H1 (cell line): ENCODE measurements around the gene CENPB. TPM values are rescaled to one million over a fixed set of nuclear protein-coding genes. Genes with fewer than 3 reads are reported as not detected.
A peak's percentile ranks its signal among the peaks of the same experiment; 100 is the strongest.

ENCODE experiments used
- BACH1 ChIP-seq: IDR thresholded peaks from 2 replicates; pipeline ENCODE4 v1.6.1; 2012; ENCODE audit warnings: low read length, improper control_type of control experiment
- KDM1A ChIP-seq: fragments of 200-600, 300-600 bp; sonication (generic); IDR thresholded peaks from 2 replicates; pipeline ENCODE4 v1.7.1; 2016; ENCODE audit warnings: mild to moderate bottlenecking, low read length, borderline replicate concordance
- KDM4A ChIP-seq: IDR thresholded peaks from one replicate; pipeline ENCODE4 v1.7.1; 2012; ENCODE audit warnings: low read depth, mild to moderate bottlenecking, moderate library complexity, low read length, inconsistent platforms; ENCODE audit not compliant: severe bottlenecking
- SP1 ChIP-seq: IDR thresholded peaks from 2 replicates; pipeline ENCODE4 v1.6.1; 2011; ENCODE audit warnings: low read depth, low read length
- TAF1 ChIP-seq: IDR thresholded peaks from 2 replicates; pipeline ENCODE4 v1.6.1; 2011; ENCODE audit warnings: mild to moderate bottlenecking, low read depth, low read length
- YY1 ChIP-seq: IDR thresholded peaks from 2 replicates; pipeline ENCODE4 v1.6.1; 2011; ENCODE audit warnings: low read depth, mild to moderate bottlenecking, low read length
- polyA plus RNA-seq, 7 experiments: library from polyadenylated mRNA; depleted of rRNA in 3 of 7; stranded (reverse) in 5 of 7; unstranded in 2 of 7; fragments of >200 nt in 5 of 7; fragments of 200-250 nt in 2 of 7; gene quantifications; 1 replicate in 5 of 7; 2 replicates in 1 of 7; 4 replicates in 1 of 7; pipeline versions ENCODE4 v1.2.1 to v1.2.3, GENCODE V29; 2011 to 2013; ENCODE audit warnings: missing spikeins in 2 of 7, mixed read lengths in 2 of 7
- total RNA-seq: library from RNA; stranded (reverse); fragmentation: NEBNext Ultra II Directional; extraction: Animal tissue kit (Norgen Biotek cat#: 25700); gene quantifications from 2 replicates; pipeline ENCODE4 v1.2.1, GENCODE V29; 2021
- TF ChIP-seq, protein P1 (sequence below): IDR thresholded peaks from 2 replicates; pipeline ENCODE4 v1.6.1; 2012; ENCODE audit warnings: inconsistent platforms
- TF ChIP-seq, protein P2 (sequence below): IDR thresholded peaks from 2 replicates; pipeline ENCODE4 v1.6.1; 2012; ENCODE audit warnings: inconsistent platforms

The CENPB gene
- total and polyA plus RNA-seq, 2 of the 8 experiments (the other 6 are each of a cell fraction or from before 2014, with no cell fraction given), result 17.7 to 51.6 TPM

DNA sequence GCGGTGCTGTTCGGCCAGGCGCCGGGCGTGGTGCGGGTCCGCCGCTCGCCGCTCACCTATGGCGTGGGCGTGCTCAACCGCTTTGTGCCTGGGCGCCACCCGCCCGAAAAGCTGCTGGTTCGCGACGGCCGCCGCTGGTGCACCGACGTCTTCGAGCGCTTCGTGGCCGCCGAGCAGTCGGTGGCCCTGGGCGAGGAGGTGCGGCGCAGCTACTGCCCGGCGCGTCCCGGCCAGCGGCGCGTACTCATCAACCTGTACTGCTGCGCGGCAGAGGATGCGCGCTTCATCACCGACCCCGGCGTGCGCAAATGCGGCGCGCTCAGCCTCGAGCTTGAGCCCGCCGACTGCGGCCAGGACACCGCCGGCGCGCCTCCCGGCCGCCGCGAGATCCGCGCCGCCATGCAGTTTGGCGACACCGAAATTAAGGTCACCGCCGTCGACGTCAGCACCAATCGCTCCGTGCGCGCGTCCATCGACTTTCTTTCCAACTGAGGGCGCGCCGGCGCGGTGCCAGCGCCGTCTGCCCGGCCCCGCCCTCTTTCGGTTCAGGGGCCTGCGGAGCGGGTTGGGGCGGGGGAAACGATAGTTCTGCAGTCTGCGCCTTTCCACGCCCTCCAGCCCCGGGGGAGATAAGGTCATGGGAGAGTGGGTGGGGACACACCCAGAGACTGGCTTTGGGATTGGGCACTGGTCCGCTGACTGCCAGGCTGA lies 34.7 kb downstream of the CENPB start (continued):
- 0 out of 2 replicates have a peak, but pooled peaks have one; percentile 3 for TF ChIP-seq TAF1
- no peak for TF ChIP-seq KDM1A
- TF ChIP-seq BACH1, result no peak
- TF ChIP-seq, protein P1, sequence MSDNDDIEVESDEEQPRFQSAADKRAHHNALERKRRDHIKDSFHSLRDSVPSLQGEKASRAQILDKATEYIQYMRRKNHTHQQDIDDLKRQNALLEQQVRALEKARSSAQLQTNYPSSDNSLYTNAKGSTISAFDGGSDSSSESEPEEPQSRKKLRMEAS, result peak; percentile 34; the same call in 1 of the 2 replicates
- TF ChIP-seq, protein P2, sequence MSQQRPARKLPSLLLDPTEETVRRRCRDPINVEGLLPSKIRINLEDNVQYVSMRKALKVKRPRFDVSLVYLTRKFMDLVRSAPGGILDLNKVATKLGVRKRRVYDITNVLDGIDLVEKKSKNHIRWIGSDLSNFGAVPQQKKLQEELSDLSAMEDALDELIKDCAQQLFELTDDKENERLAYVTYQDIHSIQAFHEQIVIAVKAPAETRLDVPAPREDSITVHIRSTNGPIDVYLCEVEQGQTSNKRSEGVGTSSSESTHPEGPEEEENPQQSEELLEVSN, result peak; percentile 60
- TF ChIP-seq YY1, result no peak
- no peak for TF ChIP-seq SP1
- peak; percentile 64 for TF ChIP-seq KDM4A
- TF ChIP-seq, all 59 proteins: peak for 8
